Measurements from ENCODE around the gene DNAJC16.
"Not testable (repeated sequence)": the region's sequence is repeated elsewhere in the genome, so short reads cannot be mapped to it uniquely, and the experiment has no call there.

Gene DNAJC16

GRCh38 chr1:15477646-15478212 lies 48.9 kb upstream of the DNAJC16 start (continued):
- TF ChIP-seq HIC1 (tag by site-specific recombination; IDR thresholded peaks at IDR 0.05) (no peak), ATF2 (tag by site-specific recombination; IDR thresholded peaks at IDR 0.05; ENCODE audit: low read depth) (no peak), ZNF521 (tag by site-specific recombination; IDR thresholded peaks at IDR 0.05) (no peak), ZNF335 (tag by site-specific recombination; conservative IDR thresholded peaks at IDR 0.05) (no peak), ELK4 (IDR thresholded peaks at IDR 0.05; ENCODE audit: borderline replicate concordance, low read depth, low read length) (no peak), ZNF830 (tag by site-specific recombination; IDR thresholded peaks at IDR 0.05; ENCODE audit: low read depth) (no peak)

GRCh38 chr1:15479654-15480347 lies 46.8 kb upstream of the DNAJC16 start:
- Histone ChIP-seq H3K4me1 (ENCODE audit: control insufficient read depth, insufficient read depth, low read length) (no peaks in the 10 kb centered on the region), H3K4me3 (ENCODE audit: low read depth, low read length) (no peak overlapping the region), H3K36me3 (ENCODE audit: control insufficient read depth in 2 of 2, insufficient read depth in 1 of 2, low read length in 2 of 2) (no peaks in the 10 kb centered on the region), H3K9me3 (ENCODE audit: control insufficient read depth, insufficient read depth, low read depth, low read length) (no peaks in the 10 kb centered on the region), H3K27ac (ENCODE audit: extremely low read depth, low read depth, low read length) (no peak overlapping the region)
- CTCF ChIA-PET = interaction anchor here (0.7 kb wide), 1 partner anchor 157 kb away, joined by 3 read pairs; no protein-coding TSS in a partner anchor
- POLR2A ChIA-PET = no interaction called here
- TF ChIP-seq ZBTB1 (tag by site-specific recombination; IDR thresholded peaks at IDR 0.05) = no peak
- peak; percentile 97 for TF ChIP-seq ZNF623 (tag by site-specific recombination; IDR thresholded peaks at IDR 0.05)

- H3K4me1 ChIP-seq (ENCODE audit: control insufficient read depth, insufficient read depth, low read length); H3K9me3 ChIP-seq (ENCODE audit: control insufficient read depth, insufficient read depth, low read depth, low read length); H3K27ac ChIP-seq (ENCODE audit: extremely low read depth, low read depth, low read length); H3K36me3 ChIP-seq (ENCODE audit: control insufficient read depth in 2 of 2, insufficient read depth in 1 of 2, low read length in 2 of 2); CTCF ChIA-PET; POLR2A ChIA-PET; H3K4me3 ChIP-seq (ENCODE audit: low read depth, low read length): not testable (repeated sequence)
Observed at GRCh38 chr1:15482455-15482854, 44.2 kb upstream of the DNAJC16 start.

GRCh38 chr1:15482983-15483543 lies 43.6 kb upstream of the DNAJC16 start:
- H3K4me1 ChIP-seq (ENCODE audit: control insufficient read depth, insufficient read depth, low read length); H3K36me3 ChIP-seq (ENCODE audit: control insufficient read depth in 2 of 2, insufficient read depth in 1 of 2, low read length in 2 of 2); H3K4me3 ChIP-seq (ENCODE audit: low read depth, low read length); H3K9me3 ChIP-seq (ENCODE audit: control insufficient read depth, insufficient read depth, low read depth, low read length); POLR2A ChIA-PET; H3K27ac ChIP-seq (ENCODE audit: extremely low read depth, low read depth, low read length): not testable (repeated sequence)
- CTCF ChIA-PET = interaction anchor here (0.7 kb wide), 2 partner anchors 17 to 218 kb away, joined by 3 read pairs; no protein-coding TSS in a partner anchor

GRCh38 chr1:15483971-15484370 lies 42.7 kb upstream of the DNAJC16 start:
- TF ChIP-seq ZNF148 (tag by site-specific recombination; IDR thresholded peaks at IDR 0.05; ENCODE audit: borderline replicate concordance) (no peak), ZNF138 (tag by site-specific recombination; IDR thresholded peaks at IDR 0.05; ENCODE audit: borderline replicate concordance) (no peak), SP2 (tag by site-specific recombination; IDR thresholded peaks at IDR 0.05) (no peak), ZNF416 (tag by site-specific recombination; IDR thresholded peaks at IDR 0.05) (no peak), ZNF292 (tag by site-specific recombination; IDR thresholded peaks at IDR 0.05; ENCODE audit: borderline replicate concordance, low read depth) (no peak)
- CTCF ChIA-PET = interaction anchor here (0.6 kb wide), 1 partner anchor 193 kb away, joined by 3 read pairs; no protein-coding TSS in a partner anchor
- H3K4me1 ChIP-seq (ENCODE audit: control insufficient read depth, insufficient read depth, low read length) = no peaks in the 10 kb centered on the region
- POLR2A ChIA-PET = no interaction called here
- H3K4me3 ChIP-seq (ENCODE audit: low read depth, low read length) = no peak overlapping the region
- no peaks in the 10 kb centered on the region for H3K36me3 ChIP-seq (ENCODE audit: control insufficient read depth in 2 of 2, insufficient read depth in 1 of 2, low read length in 2 of 2)
- H3K9me3 ChIP-seq (ENCODE audit: control insufficient read depth, insufficient read depth, low read depth, low read length) = no peaks in the 10 kb centered on the region
- no peak overlapping the region for H3K27ac ChIP-seq (ENCODE audit: extremely low read depth, low read depth, low read length)
